Rectal smooth muscle tissue (tissue), 1 donor: ENCODE data around the gene LGALS7.

Experiments
- H3K27ac ChIP-seq: one replicate; pipeline ENCODE4 v1.7.0; 2013; ENCODE audit warnings: low read depth, low read length, inconsistent platforms
- H3K27me3 ChIP-seq: one replicate; pipeline ENCODE4 v1.7.0; 2013; ENCODE audit warnings: low read length; ENCODE audit not compliant: control insufficient read depth, insufficient read depth
- H3K36me3 ChIP-seq: one replicate; pipeline ENCODE4 v1.7.0; 2013; ENCODE audit warnings: low read length; ENCODE audit not compliant: control insufficient read depth, insufficient read depth
- H3K4me1 ChIP-seq: one replicate; pipeline ENCODE4 v1.7.0; 2013; ENCODE audit warnings: low read length; ENCODE audit not compliant: control insufficient read depth, insufficient read depth
- H3K4me3 ChIP-seq: one replicate; pipeline ENCODE4 v1.7.0; 2013; ENCODE audit warnings: low read length
- H3K9ac ChIP-seq: one replicate; pipeline ENCODE4 v1.7.0; 2013; ENCODE audit warnings: low read length

LGALS7 gene

GRCh38 chr19:38731654-38732301 is 41.5 kb downstream of the LGALS7 start:
- peaks cover 20% of the 10 kb centered on the region for H3K36me3 ChIP-seq
- peak overlapping the region; percentile 43 for H3K27ac ChIP-seq
- no peaks in the 10 kb centered on the region for H3K4me1 ChIP-seq
- no peak overlapping the region for H3K4me3 ChIP-seq
- no peak overlapping the region for H3K9ac ChIP-seq
- H3K27me3 ChIP-seq = no peaks in the 10 kb centered on the region

GRCh38 chr19:38730731-38731589 is 42.4 kb downstream of the LGALS7 start:
- H3K36me3 ChIP-seq = peaks cover 27% of the 10 kb centered on the region
- H3K27me3 ChIP-seq = no peaks in the 10 kb centered on the region
- H3K9ac ChIP-seq = no peak overlapping the region
- no peaks in the 10 kb centered on the region for H3K4me1 ChIP-seq
- no peak overlapping the region for H3K4me3 ChIP-seq
- no peak overlapping the region for H3K27ac ChIP-seq

GRCh38 chr19:38730470-38730730 is 42.9 kb downstream of the LGALS7 start:
- Histone ChIP-seq H3K27ac (no peak overlapping the region), H3K27me3 (no peaks in the 10 kb centered on the region), H3K4me3 (no peak overlapping the region), H3K9ac (no peak overlapping the region), H3K36me3 (peaks cover 32% of the 10 kb centered on the region), H3K4me1 (no peaks in the 10 kb centered on the region)

GRCh38 chr19:38729653-38730469 is 43.5 kb downstream of the LGALS7 start:
- Histone ChIP-seq H3K27me3 (no peaks in the 10 kb centered on the region), H3K4me1 (no peaks in the 10 kb centered on the region), H3K4me3 (no peak overlapping the region), H3K9ac (no peak overlapping the region), H3K27ac (no peak overlapping the region), H3K36me3 (peaks cover 37% of the 10 kb centered on the region)

GRCh38 chr19:38728752-38729541 is 44.4 kb downstream of the LGALS7 start:
- H3K4me3 ChIP-seq = no peak overlapping the region
- H3K9ac ChIP-seq = no peak overlapping the region
- peak overlapping the region; percentile 30 for H3K27ac ChIP-seq
- no peaks in the 10 kb centered on the region for H3K27me3 ChIP-seq
- peaks cover 45% of the 10 kb centered on the region for H3K36me3 ChIP-seq
- H3K4me1 ChIP-seq = no peaks in the 10 kb centered on the region

GRCh38 chr19:38727868-38728660 is 45.3 kb downstream of the LGALS7 start:
- H3K9ac ChIP-seq = no peak overlapping the region
- H3K4me1 ChIP-seq = no peaks in the 10 kb centered on the region

GRCh38 chr19:38727306-38727867 is 45.9 kb downstream of the LGALS7 start:
- no peaks in the 10 kb centered on the region for H3K4me1 ChIP-seq
- H3K27ac ChIP-seq = peak overlapping the region; percentile 67
- H3K4me3 ChIP-seq = no peak overlapping the region
- no peak overlapping the region for H3K9ac ChIP-seq
- peaks cover 60% of the 10 kb centered on the region for H3K36me3 ChIP-seq
- no peaks in the 10 kb centered on the region for H3K27me3 ChIP-seq

More at GRCh38 chr19:38727868-38728660, 45.3 kb downstream of the LGALS7 start:
- H3K4me3 ChIP-seq = no peak overlapping the region
- no peaks in the 10 kb centered on the region for H3K27me3 ChIP-seq
- peaks cover 53% of the 10 kb centered on the region for H3K36me3 ChIP-seq
- peak overlapping the region; percentile 67 for H3K27ac ChIP-seq

- H3K4me1 ChIP-seq = no peaks in the 10 kb centered on the region
- no peak overlapping the region for H3K27ac ChIP-seq
- no peak overlapping the region for H3K9ac ChIP-seq
- H3K4me3 ChIP-seq = no peak overlapping the region
- peaks cover 66% of the 10 kb centered on the region for H3K36me3 ChIP-seq
- H3K27me3 ChIP-seq = no peaks in the 10 kb centered on the region
Observed at GRCh38 chr19:38726761-38727301, 46.5 kb downstream of the LGALS7 start.

- Histone ChIP-seq H3K36me3 (peaks cover 69% of the 10 kb centered on the region), H3K4me1 (no peaks in the 10 kb centered on the region), H3K27me3 (no peaks in the 10 kb centered on the region), H3K9ac (no peak overlapping the region), H3K4me3 (no peak overlapping the region), H3K27ac (no peak overlapping the region)
Observed at GRCh38 chr19:38726284-38726673, 47.0 kb downstream of the LGALS7 start.

- H3K27me3 ChIP-seq = no peaks in the 10 kb centered on the region
- H3K4me1 ChIP-seq = no peaks in the 10 kb centered on the region
- H3K27ac ChIP-seq = no peak overlapping the region
- H3K9ac ChIP-seq = no peak overlapping the region
- H3K4me3 ChIP-seq = no peak overlapping the region
- H3K36me3 ChIP-seq = peaks cover 66% of the 10 kb centered on the region
Observed at GRCh38 chr19:38725469-38726283, 47.6 kb downstream of the LGALS7 start.
